HL-60/S4 treated with phorbol 12-myristate 13-acetate at 8.2 ng/mL for 4 days and 3 days (cell line): Measurements from ENCODE around the gene ZNF518B.
"Not testable (repeated sequence)": the region's sequence is repeated elsewhere in the genome, so short reads cannot be mapped to it uniquely, and the experiment has no call there.

ENCODE experiments used
- in situ Hi-C: fragments of 300-500 bp; cut with MboI; formaldehyde crosslinking; loops from 2 replicates; pipeline ENCODE4 v1.15.0; 2022; ENCODE audit warnings: low sequenced_read_pairs

ZNF518B gene

DNA sequence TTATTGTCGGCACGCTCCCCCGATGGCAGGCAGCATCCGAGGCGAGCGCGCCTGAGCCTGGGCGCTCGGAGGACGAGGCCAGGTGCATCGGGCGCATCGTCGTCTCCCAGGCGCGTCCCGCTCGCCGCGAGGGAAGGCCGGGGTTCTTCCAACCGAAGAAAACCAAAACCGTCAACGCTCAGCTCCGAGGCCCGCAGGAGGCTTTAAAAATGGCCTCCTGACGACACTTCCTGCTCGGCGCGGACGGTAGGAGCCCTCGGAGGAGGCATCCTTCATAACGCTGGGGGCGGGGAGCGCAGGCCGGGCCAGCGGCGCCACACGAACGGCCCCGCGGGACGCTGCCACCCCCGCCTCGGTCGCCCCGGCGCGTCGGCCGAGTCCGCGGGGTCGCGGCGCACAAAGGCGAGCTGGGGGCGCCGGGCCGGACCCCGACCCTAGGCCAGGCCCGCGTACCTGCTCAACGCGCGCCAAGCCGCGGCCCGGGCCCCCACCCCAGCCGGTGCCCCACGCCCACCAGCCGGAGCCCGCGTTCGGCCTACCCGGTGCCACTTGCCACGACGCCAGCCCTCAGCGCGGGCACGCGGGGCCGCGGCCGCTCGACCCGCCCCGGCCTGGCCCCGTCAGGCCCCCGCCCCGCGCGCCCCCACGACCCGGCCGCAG, 501 bp downstream of the ZNF518B start:
- in situ Hi-C loops: no loop called here

GRCh38 chr4:10456260-10456594, 999 bp downstream of the ZNF518B start:
- in situ Hi-C loops: no loop called here

DNA sequence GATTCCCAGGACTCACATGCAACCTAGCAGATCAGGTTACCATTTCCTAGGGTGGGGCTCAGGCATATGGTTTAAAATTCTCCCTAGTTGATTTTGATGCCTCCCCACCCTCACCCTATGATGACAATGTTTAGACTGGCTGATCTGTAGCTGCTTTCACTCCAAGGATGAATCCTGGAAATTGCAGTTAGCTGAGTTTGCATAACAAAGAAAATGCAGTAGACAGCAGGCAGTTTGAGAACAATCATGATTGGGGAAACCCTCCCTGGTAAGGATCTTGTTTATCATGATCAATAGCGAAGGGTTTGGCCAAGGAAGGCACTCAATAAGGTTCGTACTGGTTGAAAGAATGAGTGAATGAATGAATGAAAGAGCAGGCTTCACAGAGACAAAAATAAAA, 2.1 kb downstream of the ZNF518B start:
- in situ Hi-C loops: no loop called here

DNA sequence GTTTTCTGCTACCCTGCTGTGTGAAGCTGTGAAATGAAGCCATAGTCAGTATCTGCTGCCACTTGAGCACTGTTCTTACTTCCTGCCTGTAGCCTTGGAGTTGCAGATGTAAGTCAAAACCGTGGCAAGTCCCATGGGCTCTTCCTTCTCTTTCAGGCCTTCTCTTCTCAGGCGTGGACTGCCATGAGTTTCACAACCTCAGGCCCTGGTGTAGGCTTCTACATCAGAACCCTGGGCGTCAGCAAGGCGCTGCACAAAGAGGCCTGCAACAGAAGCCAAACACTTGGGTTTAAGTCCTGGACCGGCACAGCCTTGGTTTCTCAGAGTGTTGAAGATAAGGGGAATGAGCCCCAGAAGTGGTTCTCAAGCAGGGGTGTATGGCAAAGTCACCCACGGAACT, 2.5 kb downstream of the ZNF518B start:
- in situ Hi-C loops: no loop called here

DNA sequence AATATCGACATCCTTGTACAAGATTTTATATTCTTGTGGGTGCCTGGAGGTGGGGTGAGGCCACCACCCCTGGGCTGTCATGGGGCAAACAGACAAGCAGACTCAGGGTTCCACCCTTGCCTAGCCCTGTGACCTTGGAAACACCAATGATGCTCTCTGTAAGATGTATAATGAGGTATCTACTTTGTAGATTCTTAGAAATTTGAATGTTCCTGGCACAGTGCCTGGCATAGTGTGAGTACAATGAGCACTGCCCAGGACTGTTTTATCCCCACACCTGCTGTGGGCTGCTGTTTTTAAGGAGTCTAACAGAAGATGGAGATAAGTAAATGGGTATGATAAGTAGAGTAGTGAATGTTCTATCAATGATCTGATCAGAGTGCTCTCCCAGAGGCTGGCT, 3.1 kb downstream of the ZNF518B start:
- in situ Hi-C loops: no loop called here

DNA sequence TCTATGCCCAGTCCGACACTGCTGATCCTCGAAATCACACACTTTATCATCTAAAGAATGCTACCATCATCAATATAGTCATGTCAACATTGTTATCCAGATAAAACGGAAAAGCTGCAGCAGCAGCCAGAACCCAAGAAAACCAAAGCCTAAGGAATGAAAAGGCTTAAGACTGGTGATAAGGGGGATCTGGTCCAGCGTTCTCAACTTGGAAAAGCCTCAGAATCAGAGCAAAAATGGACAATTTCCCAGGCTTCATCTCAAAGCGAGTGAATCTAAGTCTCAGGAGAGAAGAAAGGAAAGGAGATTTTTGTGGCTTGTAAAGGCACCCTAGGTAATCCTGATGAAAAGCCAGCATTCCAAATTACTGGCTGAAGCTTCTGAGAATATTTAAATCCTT, 8.2 kb downstream of the ZNF518B start:
- in situ Hi-C loops: no loop called here

GRCh38 chr4:10442976-10443375, 14.2 kb downstream of the ZNF518B start:
- in situ Hi-C loops: no loop called here

- in situ Hi-C loops: no loop called here
Measured at GRCh38 chr4:10441512-10441911, 15.7 kb downstream of the ZNF518B start.

- in situ Hi-C loops: no loop called here
Measured at GRCh38 chr4:10438924-10439323, 18.3 kb downstream of the ZNF518B start.

DNA sequence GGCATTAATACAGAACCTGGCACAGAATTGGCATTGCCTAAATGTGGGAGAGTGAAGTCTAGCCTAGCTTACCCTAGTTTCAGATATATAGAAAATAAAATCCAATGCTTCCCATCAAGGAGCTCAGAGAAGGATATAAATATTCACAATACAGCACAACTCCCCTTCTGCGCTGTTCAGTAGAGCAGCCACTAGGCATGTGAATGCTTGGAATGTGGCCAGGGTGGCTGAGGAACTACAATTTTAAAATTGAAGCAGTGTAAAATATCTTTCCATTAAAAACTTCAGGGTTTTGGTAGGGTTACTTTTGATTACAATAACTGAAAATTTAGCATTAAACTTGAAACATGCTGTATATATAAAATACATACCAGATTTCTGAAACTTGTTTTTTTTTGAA, 19.5 kb downstream of the ZNF518B start:
- in situ Hi-C loops: no loop called here

GRCh38 chr4:10427680-10428079, 29.5 kb downstream of the ZNF518B start:
- in situ Hi-C loops: not testable (repeated sequence)

DNA sequence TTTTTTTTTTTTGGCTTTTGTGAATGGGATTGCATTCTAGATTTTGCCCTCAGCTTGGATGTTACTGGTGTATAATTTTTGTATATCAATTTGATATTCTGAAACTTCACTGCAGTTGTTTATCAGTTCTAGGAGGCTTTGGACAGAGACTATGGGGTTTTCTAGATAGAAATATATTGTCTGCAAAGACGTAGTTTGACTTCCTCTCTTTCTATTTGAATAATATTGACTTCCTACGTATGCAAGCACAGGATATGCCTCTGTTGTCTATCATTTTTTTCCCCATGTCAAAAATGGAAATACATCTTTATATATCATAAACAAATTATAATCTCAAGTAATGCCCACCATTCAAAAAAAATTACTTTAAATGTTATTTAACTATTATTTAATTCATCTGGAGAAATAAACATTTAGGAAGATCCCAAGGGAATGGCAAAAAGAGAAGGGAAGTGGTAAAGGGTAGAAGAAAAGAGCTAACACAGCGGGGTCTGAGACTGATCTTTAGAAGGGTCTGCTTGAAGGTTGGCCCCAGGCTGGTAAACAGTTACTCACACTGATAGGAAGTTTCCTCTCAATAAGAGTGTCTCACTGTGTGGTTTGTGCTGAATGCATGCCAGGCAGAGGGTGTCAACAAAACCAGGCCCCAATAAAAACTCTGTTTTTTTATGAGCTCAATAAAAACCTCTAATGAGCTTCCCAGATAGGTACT, 35.7 kb downstream of the ZNF518B start:
- in situ Hi-C loops: loop anchor here (25.0 kb wide), 1 partner anchor 259 kb away; no protein-coding TSS in a partner anchor

DNA sequence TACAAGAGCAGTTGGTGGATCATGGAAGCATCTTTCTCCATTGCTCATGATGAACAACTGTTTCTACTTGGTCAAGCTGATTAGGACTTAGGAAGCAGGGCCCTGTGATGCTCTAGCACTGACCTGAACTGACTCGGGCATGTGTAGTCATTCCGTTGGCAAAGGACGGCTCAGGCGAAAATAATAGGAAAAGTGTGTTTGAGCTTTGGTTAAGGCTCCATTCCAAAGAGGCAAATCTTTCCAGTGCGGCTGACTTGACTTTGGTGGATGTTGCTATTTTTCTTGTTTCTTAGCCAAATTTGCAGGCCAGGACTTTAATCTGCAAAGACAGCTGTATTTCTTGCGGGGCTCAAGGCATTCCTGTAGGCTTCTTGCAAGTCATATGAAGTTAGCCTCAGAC, 39.5 kb downstream of the ZNF518B start:
- in situ Hi-C loops: loop anchor here (25.0 kb wide), 1 partner anchor 255 kb away; no protein-coding TSS in a partner anchor

DNA sequence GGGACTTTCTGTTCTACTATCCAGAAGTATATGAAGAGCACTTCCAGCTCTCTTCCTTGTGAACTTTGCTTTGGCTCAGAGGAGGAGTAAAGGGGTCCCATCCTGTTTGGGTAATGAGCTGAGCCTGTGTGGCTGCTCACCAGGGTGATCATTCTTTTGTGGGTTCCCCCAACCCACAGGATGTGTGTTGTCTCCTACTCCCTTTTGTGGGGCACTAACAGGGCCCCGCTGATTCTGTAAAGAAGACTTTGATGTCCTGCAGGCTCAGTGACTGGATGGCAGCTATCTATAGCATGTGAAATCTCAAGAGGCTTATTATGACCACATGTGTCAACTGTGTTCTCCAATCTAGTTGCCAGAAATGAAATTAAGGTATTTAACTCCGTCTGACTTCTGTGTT, 40.8 kb downstream of the ZNF518B start:
- in situ Hi-C loops: loop anchor here (25.0 kb wide), 1 partner anchor 254 kb away; no protein-coding TSS in a partner anchor

GRCh38 chr4:10413177-10413576, 44.0 kb downstream of the ZNF518B start:
- in situ Hi-C loops: loop anchor here (25.0 kb wide), 1 partner anchor 251 kb away; no protein-coding TSS in a partner anchor

- in situ Hi-C loops: loop anchor here (25.0 kb wide), 1 partner anchor 243 kb away; no protein-coding TSS in a partner anchor
Measured at GRCh38 chr4:10405672-10406071, 51.6 kb downstream of the ZNF518B start.

GRCh38 chr4:10403633-10404445, 53.4 kb downstream of the ZNF518B start:
- in situ Hi-C loops: loop anchor here (25.0 kb wide), 1 partner anchor 242 kb away; no protein-coding TSS in a partner anchor

DNA sequence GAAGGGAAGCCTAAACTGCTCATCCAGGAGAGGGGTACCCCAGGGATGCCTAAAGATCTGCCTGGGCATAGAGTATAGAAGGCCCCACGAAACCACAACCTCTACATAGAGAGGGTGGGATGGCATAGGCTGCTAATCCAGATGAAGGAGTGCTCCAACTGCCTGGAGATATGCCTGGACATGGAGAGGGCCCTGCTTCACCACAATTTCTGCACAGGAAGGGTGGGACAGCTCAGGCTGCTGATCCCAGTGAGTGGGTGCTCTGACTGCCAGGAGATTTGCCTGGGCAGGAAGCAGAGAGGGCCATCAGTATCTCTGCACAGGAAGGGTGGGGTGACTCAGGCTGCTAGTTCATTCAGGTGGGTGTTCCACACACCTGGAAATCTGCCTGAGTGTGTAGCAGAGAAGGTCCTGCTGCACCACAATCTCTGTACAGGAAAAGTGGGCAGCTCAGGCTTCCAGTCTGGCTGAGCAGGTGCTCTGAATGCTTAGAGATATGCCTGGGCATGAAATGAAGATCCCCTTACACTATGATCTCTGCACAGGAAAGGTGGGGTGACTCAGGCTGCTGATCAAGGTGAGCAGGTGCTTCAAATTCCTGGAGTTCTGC, 61.1 kb downstream of the ZNF518B start:
- in situ Hi-C loops: no loop called here
